CD14-positive monocyte (primary cell): ENCODE data around the gene KCNB1. TPM values are rescaled to one million over a fixed set of nuclear protein-coding genes. Genes with fewer than 3 reads are reported as not detected.
A peak's percentile ranks its signal among the peaks of the same experiment; 100 is the strongest.

Source experiments
- DNase-seq, 3 donors: peaks; one replicate each; pipeline ENCODE4 v3.0.0-alpha.2; 2011 to 2022
- H2AFZ ChIP-seq: 2 replicates; pipeline ENCODE4 v1.6.0; 2012; ENCODE audit warnings: mild to moderate bottlenecking, low read depth, low read length, inconsistent platforms; ENCODE audit not compliant: insufficient read depth, poor library complexity, severe bottlenecking
- H3K27ac ChIP-seq, 2 donors: 1 replicate in 1 of 2; 2 replicates in 1 of 2; pipeline ENCODE4 v1.5.1; 2012 to 2013; ENCODE audit warnings: low read length in 2 of 2, control low read depth in 1 of 2, inconsistent platforms in 1 of 2, low read depth in 1 of 2, mild to moderate bottlenecking in 1 of 2
- H3K27me3 ChIP-seq, 2 donors: one replicate each; pipeline versions ENCODE4 v1.6.0 to v1.6.1; 2011 to 2013; ENCODE audit warnings: low read length in 2 of 2; ENCODE audit not compliant: control insufficient read depth in 2 of 2, insufficient read depth in 2 of 2
- H3K36me3 ChIP-seq, 2 donors: replicated peaks in 1 of 2; 1 replicate in 1 of 2; 2 replicates in 1 of 2; pipeline versions ENCODE4 v1.5.1 to v1.6.1; 2012 to 2013; ENCODE audit warnings: low read length in 2 of 2, control low read depth in 1 of 2, inconsistent platforms in 1 of 2, mild to moderate bottlenecking in 1 of 2; ENCODE audit not compliant: insufficient read depth in 2 of 2, control insufficient read depth in 1 of 2
- H3K4me1 ChIP-seq, 2 donors: 1 replicate in 1 of 2; 2 replicates in 1 of 2; pipeline versions ENCODE4 v1.5.1 to v1.6.1; 2012 to 2013; ENCODE audit warnings: low read length in 2 of 2, control low read depth in 1 of 2, inconsistent platforms in 1 of 2, mild to moderate bottlenecking in 1 of 2, moderate library complexity in 1 of 2; ENCODE audit not compliant: insufficient read depth in 2 of 2, control insufficient read depth in 1 of 2
- H3K4me2 ChIP-seq: replicated peaks from 2 replicates; pipeline ENCODE3; 2012; ENCODE audit warnings: low read length, moderate library complexity, mild to moderate bottlenecking; ENCODE audit not compliant: poor library complexity, severe bottlenecking; ENCODE audit errors: extremely low read depth
- H3K4me3 ChIP-seq, 3 experiments: fragments of 200-600 bp in 1 of 3; sonication (generic) in 1 of 3; replicated peaks in 1 of 3; 1 replicate in 2 of 3; 2 replicates in 1 of 3; pipeline ENCODE4 v1.5.1; 2011 to 2013; ENCODE audit warnings: low read length in 3 of 3, mild to moderate bottlenecking in 3 of 3, control low read depth in 2 of 3, low read depth in 2 of 3, inconsistent platforms in 1 of 3, moderate library complexity in 1 of 3
- H3K79me2 ChIP-seq: 2 replicates; pipeline ENCODE4 v1.6.0; 2012; ENCODE audit warnings: mild to moderate bottlenecking, control low read depth, inconsistent platforms, low read length, moderate library complexity; ENCODE audit not compliant: insufficient read depth
- H3K9ac ChIP-seq: 2 replicates; pipeline ENCODE4 v1.6.0; 2017; ENCODE audit warnings: low read length, mild to moderate bottlenecking; ENCODE audit not compliant: insufficient read depth, poor library complexity, severe bottlenecking
- H3K9me3 ChIP-seq, 2 donors: replicated peaks in 1 of 2; 1 replicate in 1 of 2; 2 replicates in 1 of 2; pipeline versions ENCODE4 v1.5.1 to v1.6.1; 2012 to 2013; ENCODE audit warnings: low read length in 2 of 2, control low read depth in 1 of 2; ENCODE audit not compliant: control insufficient read depth in 1 of 2, insufficient read depth in 1 of 2
- H4K20me1 ChIP-seq: 2 replicates; pipeline ENCODE4 v1.6.0; 2012; ENCODE audit warnings: mild to moderate bottlenecking, low read length, control low read depth, moderate library complexity; ENCODE audit not compliant: insufficient read depth
- H3K27ac Mint-ChIP-seq, 7 donors: one replicate each; pipeline ENCODE4 v1.8.0; 2020; ENCODE audit warnings: mild to moderate bottlenecking in 7 of 7, mixed read lengths in 7 of 7, moderate library complexity in 6 of 7, inconsistent platforms in 2 of 7
- H3K27me3 Mint-ChIP-seq, 3 donors: one replicate each; pipeline ENCODE4 v1.8.0; 2021 to 2022; ENCODE audit warnings: low read depth in 3 of 3, mild to moderate bottlenecking in 3 of 3, mixed read lengths in 3 of 3, moderate library complexity in 3 of 3, inconsistent platforms in 1 of 3
- H3K36me3 Mint-ChIP-seq, 2 donors: one replicate each; pipeline ENCODE4 v1.8.0; 2020; ENCODE audit warnings: mixed read lengths in 2 of 2, inconsistent platforms in 1 of 2, mild to moderate bottlenecking in 1 of 2
- H3K4me1 Mint-ChIP-seq: one replicate; pipeline ENCODE4 v1.8.0; 2020; ENCODE audit warnings: mild to moderate bottlenecking, mixed read lengths
- H3K4me3 Mint-ChIP-seq, 2 donors: one replicate each; pipeline ENCODE4 v1.8.0; 2020; ENCODE audit warnings: mild to moderate bottlenecking in 2 of 2, mixed read lengths in 2 of 2, moderate library complexity in 1 of 2
- H3K9me3 Mint-ChIP-seq, 7 donors: one replicate each; pipeline ENCODE4 v1.8.0; 2020 to 2022; ENCODE audit warnings: mixed read lengths in 7 of 7, mild to moderate bottlenecking in 6 of 7, moderate library complexity in 6 of 7, inconsistent platforms in 2 of 7
- WGBS: methylation state at CpG from one replicate; pipeline ENCODE4 v1.1.5; 2013; ENCODE audit warnings: missing lambda C conversion rate; ENCODE audit not compliant: insufficient coverage; 5-methylcytosine and 5-hydroxymethylcytosine counted together
- intact Hi-C, 2 donors: fragments of 100-400 bp; cut with micrococcal nuclease; formaldehyde crosslinking; loops; one replicate each; pipeline versions ENCODE4 v1.15.0 to v1.15.1; 2023
- polyA plus RNA-seq, 3 donors: library from polyadenylated mRNA; depleted of rRNA in 1 of 3; unstranded in 2 of 3; stranded (reverse) in 1 of 3; fragments of 300-500 nt in 2 of 3; fragments of >200 nt in 1 of 3; fragmentation: Illumina TruSeq in 2 of 3; gene quantifications; 1 replicate in 2 of 3; 2 replicates in 1 of 3; pipeline ENCODE4 v1.2.3, GENCODE V29; 2012 to 2021
- TF ChIP-seq, protein P1 (sequence below): fragments of 200-600 bp; IDR thresholded peaks from one replicate; pipeline ENCODE4 v1.8.0; 2022; ENCODE audit warnings: antibody characterized with exemption, mild to moderate bottlenecking

The KCNB1 gene
- polyA plus RNA-seq, 3 donors, result not detected

DNA sequence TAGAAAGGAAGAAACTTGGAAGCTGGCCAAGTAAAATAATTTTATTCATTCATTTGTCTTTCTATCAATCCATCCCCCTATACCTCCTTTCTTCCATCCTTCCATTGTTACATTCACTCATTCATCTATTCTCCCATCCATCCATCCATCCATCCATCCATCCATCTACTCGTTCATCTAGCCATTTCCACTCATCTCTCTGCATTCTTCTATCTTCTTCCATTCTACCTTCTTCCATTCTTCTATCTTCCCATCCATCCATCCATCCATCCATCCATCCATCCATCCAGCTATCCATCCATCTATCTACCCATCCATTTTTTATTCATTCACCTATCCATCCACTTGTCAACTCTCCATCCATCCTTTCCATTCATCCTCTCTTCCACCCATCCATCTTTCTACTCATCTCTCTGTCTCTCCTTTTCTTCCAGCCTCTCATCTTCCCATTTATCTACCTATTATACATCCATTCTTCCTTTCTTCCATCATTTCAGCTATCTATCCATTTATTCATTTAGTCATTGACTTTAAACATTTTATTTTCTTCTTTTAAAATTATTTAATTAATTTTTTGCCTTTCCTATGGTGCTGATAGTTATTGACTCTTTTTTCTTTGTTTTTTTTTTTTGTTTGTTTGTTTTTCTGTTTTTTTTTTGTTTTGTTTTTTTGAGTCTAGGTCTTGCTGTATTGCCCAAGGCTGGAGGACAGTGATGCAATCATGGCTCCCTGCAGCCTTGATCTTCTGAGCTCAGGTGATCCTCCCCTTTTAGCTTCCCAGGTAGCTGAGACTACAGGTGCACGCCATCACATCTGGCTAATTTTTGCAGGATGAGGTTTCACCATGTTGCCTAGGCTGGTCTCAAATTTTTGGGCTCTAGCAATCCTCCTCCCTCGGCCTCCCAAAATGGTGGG, 151.5 kb downstream of the KCNB1 start:
- Histone ChIP-seq H3K27me3 (no peaks in the 10 kb centered on the region), H3K27ac (no peak overlapping the region), H2AFZ (no peak overlapping the region), H3K4me3 (no peak overlapping the region), H3K4me1 (no peaks in the 10 kb centered on the region), H3K9me3 (no peaks in the 10 kb centered on the region), H3K4me2 (no peak overlapping the region), H3K79me2 (no peaks in the 10 kb centered on the region), H3K36me3 (no peaks in the 10 kb centered on the region), H3K9ac (no peak overlapping the region), H4K20me1 (no peaks in the 10 kb centered on the region)
- H3K27ac Mint-ChIP-seq, result no peak overlapping the region
- no peak for DNase-seq
- 80% methylated on average over 3 of the region's 3 CpGs for WGBS
- no peaks in the 10 kb centered on the region for H3K36me3 Mint-ChIP-seq
- H3K4me3 Mint-ChIP-seq, result no peak overlapping the region
- intact Hi-C loops, result loop anchor here in 1 of 2 donors (5.0 kb wide), 1 partner anchor 201 kb away; no protein-coding TSS in a partner anchor
- peaks cover 5 to 9% (median 7%) of the 10 kb centered on the region in 3 donors for H3K27me3 Mint-ChIP-seq
- TF ChIP-seq, protein P1, sequence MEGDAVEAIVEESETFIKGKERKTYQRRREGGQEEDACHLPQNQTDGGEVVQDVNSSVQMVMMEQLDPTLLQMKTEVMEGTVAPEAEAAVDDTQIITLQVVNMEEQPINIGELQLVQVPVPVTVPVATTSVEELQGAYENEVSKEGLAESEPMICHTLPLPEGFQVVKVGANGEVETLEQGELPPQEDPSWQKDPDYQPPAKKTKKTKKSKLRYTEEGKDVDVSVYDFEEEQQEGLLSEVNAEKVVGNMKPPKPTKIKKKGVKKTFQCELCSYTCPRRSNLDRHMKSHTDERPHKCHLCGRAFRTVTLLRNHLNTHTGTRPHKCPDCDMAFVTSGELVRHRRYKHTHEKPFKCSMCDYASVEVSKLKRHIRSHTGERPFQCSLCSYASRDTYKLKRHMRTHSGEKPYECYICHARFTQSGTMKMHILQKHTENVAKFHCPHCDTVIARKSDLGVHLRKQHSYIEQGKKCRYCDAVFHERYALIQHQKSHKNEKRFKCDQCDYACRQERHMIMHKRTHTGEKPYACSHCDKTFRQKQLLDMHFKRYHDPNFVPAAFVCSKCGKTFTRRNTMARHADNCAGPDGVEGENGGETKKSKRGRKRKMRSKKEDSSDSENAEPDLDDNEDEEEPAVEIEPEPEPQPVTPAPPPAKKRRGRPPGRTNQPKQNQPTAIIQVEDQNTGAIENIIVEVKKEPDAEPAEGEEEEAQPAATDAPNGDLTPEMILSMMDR, result no peak
- H3K9me3 Mint-ChIP-seq, result peaks cover 0 to 2% (median 0%) of the 10 kb centered on the region in 7 donors
- peaks cover 2% of the 10 kb centered on the region for H3K4me1 Mint-ChIP-seq

DNA sequence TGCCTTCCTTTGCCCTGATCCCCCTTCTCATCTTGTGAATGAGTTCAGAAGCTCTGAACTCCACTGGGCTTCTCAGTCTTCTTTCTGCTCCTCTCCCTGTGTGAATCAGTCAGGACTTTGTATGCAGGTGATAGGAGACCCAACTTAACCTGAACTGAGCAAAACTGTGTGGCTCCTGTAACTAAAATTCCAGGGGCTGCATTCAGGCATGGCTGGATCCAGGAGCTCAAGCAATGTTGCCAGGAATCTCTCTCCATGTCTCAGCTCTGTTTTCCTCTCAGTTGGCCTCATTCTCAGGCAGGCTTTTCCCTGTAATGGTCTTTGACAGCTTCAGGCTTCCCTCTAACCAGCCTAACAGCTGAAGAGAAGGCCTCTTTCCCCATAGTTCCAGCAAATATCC, 153.7 kb downstream of the KCNB1 start:
- H3K27ac Mint-ChIP-seq, result peak overlapping the region in 1 of 7 donors; percentile 16
- DNase-seq, result no peak
- H3K4me1 ChIP-seq, result peaks cover 7% of the 10 kb centered on the region in 2 donors
- H3K4me1 Mint-ChIP-seq, result peaks cover 20% of the 10 kb centered on the region
- no peaks in the 10 kb centered on the region for H3K27me3 ChIP-seq
- intact Hi-C loops, result no loop called here
- TF ChIP-seq, protein P1, result no peak
- no peak overlapping the region for H3K9ac ChIP-seq
- peaks cover 0 to 2% (median 0%) of the 10 kb centered on the region in 7 donors for H3K9me3 Mint-ChIP-seq
- no peak overlapping the region for H3K4me3 Mint-ChIP-seq
- H2AFZ ChIP-seq, result no peak overlapping the region
- H3K27ac ChIP-seq, result no peak overlapping the region
- no peak overlapping the region for H3K4me3 ChIP-seq
- H3K9me3 ChIP-seq, result no peaks in the 10 kb centered on the region
- H3K27me3 Mint-ChIP-seq, result peaks cover 3 to 9% (median 7%) of the 10 kb centered on the region in 3 donors
- H3K4me2 ChIP-seq, result no peak overlapping the region
- H3K36me3 ChIP-seq, result no peaks in the 10 kb centered on the region
- H3K79me2 ChIP-seq, result no peaks in the 10 kb centered on the region
- no peaks in the 10 kb centered on the region for H3K36me3 Mint-ChIP-seq
- H4K20me1 ChIP-seq, result no peaks in the 10 kb centered on the region
